Astrocyte of the spinal cord (primary cell): ENCODE data around the gene P2RY6.
A peak's percentile ranks its signal among the peaks of the same experiment; 100 is the strongest.

Source experiments
- DNase-seq: peaks from one replicate; pipeline ENCODE4 v3.0.0; 2011; ENCODE audit warnings: low read depth, low spot score
- H3K4me3 ChIP-seq: 2 replicates; pipeline ENCODE4 v1.5.1; 2011; ENCODE audit warnings: low read depth, mild to moderate bottlenecking, low read length, moderate library complexity
- CTCF ChIP-seq: IDR thresholded peaks from 2 replicates; pipeline ENCODE4 v1.5.1; 2012; ENCODE audit warnings: low read depth, mild to moderate bottlenecking, low read length, inconsistent platforms
- in situ Hi-C: cut with HindIII; loops from 2 replicates; pipeline ENCODE4 v1.10.0; 2017; ENCODE audit warnings: low sequenced_read_pairs

The P2RY6 gene

GRCh38 chr11:73287400-73288101, 15.4 kb downstream of the P2RY6 start:
- in situ Hi-C loops = no loop called here
- no peak for DNase-seq
- TF ChIP-seq CTCF = no peak
- H3K4me3 ChIP-seq = no peak overlapping the region

- TF ChIP-seq CTCF = no peak
- in situ Hi-C loops = no loop called here
- DNase-seq = no peak
- H3K4me3 ChIP-seq = no peak overlapping the region
These were observed 16.2 kb downstream of the P2RY6 start for GRCh38 chr11:73288192-73288872.

- peak; percentile 97 for TF ChIP-seq CTCF
- peak; percentile 67 for DNase-seq
- no peak overlapping the region for H3K4me3 ChIP-seq
- in situ Hi-C loops = no loop called here
These were observed 17.0 kb downstream of the P2RY6 start for GRCh38 chr11:73288873-73289707.

- no peak for TF ChIP-seq CTCF
- H3K4me3 ChIP-seq = no peak overlapping the region
- no peak for DNase-seq
- in situ Hi-C loops = no loop called here
These were observed 18.4 kb downstream of the P2RY6 start for GRCh38 chr11:73290536-73290935.

GRCh38 chr11:73291196-73291595, 19.1 kb downstream of the P2RY6 start:
- no peak for DNase-seq
- in situ Hi-C loops = no loop called here
- no peak for TF ChIP-seq CTCF
- H3K4me3 ChIP-seq = no peak overlapping the region

- in situ Hi-C loops = no loop called here
- DNase-seq = no peak
- no peak overlapping the region for H3K4me3 ChIP-seq
- no peak for TF ChIP-seq CTCF
These were observed 19.8 kb downstream of the P2RY6 start for GRCh38 chr11:73291781-73292524.
